GM23338 (cell line): ENCODE data around the gene AS3MT. TPM values are rescaled to one million over a fixed set of nuclear protein-coding genes. Genes with fewer than 3 reads are reported as not detected.
"Not testable (repeated sequence)": the region's sequence is repeated elsewhere in the genome, so short reads cannot be mapped to it uniquely, and the experiment has no call there.

ENCODE experiments used
- ATAC-seq: fragments of 200-7000 bp; cut with Tn5 transposase; 3 replicates; pipeline ENCODE4 v1.9.1; 2020
- DNase-seq: peaks from one replicate; pipeline ENCODE4 v3.0.0-alpha.2; 2015; ENCODE audit warnings: low spot score
- H2AFZ ChIP-seq: fragments of 200-600 bp; sonication (generic); 2 replicates; pipeline ENCODE4 v1.8.0; 2016; ENCODE audit warnings: antibody characterized with exemption, mild to moderate bottlenecking, moderate library complexity
- H3F3A ChIP-seq: fragments of 200-600 bp; sonication (generic); replicated peaks from 2 replicates; pipeline ENCODE4 v1.8.0; 2017; ENCODE audit warnings: antibody characterized with exemption, mixed run types, low read depth
- H3K27ac ChIP-seq: fragments of 200-600 bp; sonication (generic); 2 replicates; pipeline ENCODE4 v1.6.1; 2016; ENCODE audit warnings: low read depth
- H3K27me3 ChIP-seq: fragments of 200-600 bp; sonication (generic); 2 replicates; pipeline ENCODE4 v1.8.0; 2016; ENCODE audit warnings: mild to moderate bottlenecking, mixed run types, moderate library complexity; ENCODE audit not compliant: insufficient read depth
- H3K36me3 ChIP-seq: fragments of 200-600 bp; sonication (generic); 2 replicates; pipeline ENCODE4 v1.8.0; 2016; ENCODE audit warnings: mild to moderate bottlenecking; ENCODE audit not compliant: insufficient read depth
- H3K4me1 ChIP-seq: fragments of 200-600 bp; sonication (generic); 2 replicates; pipeline ENCODE4 v1.8.0; 2016; ENCODE audit warnings: mild to moderate bottlenecking, moderate library complexity; ENCODE audit not compliant: insufficient read depth
- H3K4me2 ChIP-seq: fragments of 200-600 bp; sonication (generic); 2 replicates; pipeline ENCODE4 v1.7.1; 2017; ENCODE audit warnings: mixed run types
- H3K4me3 ChIP-seq: fragments of 200-600 bp; sonication (generic); 2 replicates; pipeline ENCODE4 v1.6.1; 2016; ENCODE audit warnings: mixed run types
- H3K79me2 ChIP-seq: fragments of 200-600 bp; sonication (generic); replicated peaks from 2 replicates; pipeline ENCODE4 v1.8.0; 2017; ENCODE audit warnings: mild to moderate bottlenecking; ENCODE audit not compliant: insufficient read depth
- H3K9me2 ChIP-seq: fragments of 200-600 bp; sonication (generic); 2 replicates; pipeline ENCODE4 v1.8.0; 2017; ENCODE audit not compliant: insufficient read depth
- H4K20me1 ChIP-seq: fragments of 200-600 bp; sonication (generic); replicated peaks from 2 replicates; pipeline ENCODE4 v1.8.0; 2017; ENCODE audit warnings: mild to moderate bottlenecking; ENCODE audit not compliant: insufficient read depth
- H3K27ac Mint-ChIP-seq: 2 replicates; pipeline ENCODE4 v1.8.0; 2020; ENCODE audit warnings: inconsistent platforms, mild to moderate bottlenecking, moderate library complexity, mixed read lengths
- H3K27me3 Mint-ChIP-seq: 3 replicates; pipeline ENCODE4 v1.8.0; 2022; ENCODE audit warnings: low read depth, mild to moderate bottlenecking, moderate library complexity, mixed read lengths, inconsistent platforms; ENCODE audit not compliant: insufficient read depth, poor library complexity
- H3K36me3 Mint-ChIP-seq: 3 replicates; pipeline ENCODE4 v1.8.0; 2021; ENCODE audit warnings: low read depth, mild to moderate bottlenecking, inconsistent platforms, moderate library complexity, mixed read lengths
- H3K4me1 Mint-ChIP-seq: 3 replicates; pipeline ENCODE4 v1.8.0; 2020; ENCODE audit warnings: mild to moderate bottlenecking, inconsistent platforms, mixed read lengths
- H3K4me3 Mint-ChIP-seq: 3 replicates; pipeline ENCODE4 v1.8.0; 2021; ENCODE audit warnings: moderate library complexity, mild to moderate bottlenecking, inconsistent platforms, mixed read lengths
- H3K9me3 Mint-ChIP-seq: 3 replicates; pipeline ENCODE4 v1.8.0; 2020; ENCODE audit warnings: moderate library complexity, mild to moderate bottlenecking, inconsistent platforms, mixed read lengths
- CREB1 ChIP-seq: fragments of 250-450 bp; sonication (Bioruptor Pico); IDR thresholded peaks from 2 replicates; pipeline ENCODE4 v1.5.0; 2020; ENCODE audit warnings: low read depth, mild to moderate bottlenecking, moderate library complexity
- ETS1 ChIP-seq: IDR thresholded peaks from 2 replicates; pipeline ENCODE4 v1.6.1; 2016; ENCODE audit warnings: antibody characterized with exemption
- EZH2 ChIP-seq: fragments of 200-600 bp; sonication (generic); IDR thresholded peaks from one replicate; pipeline ENCODE4 v1.8.0; 2017; ENCODE audit warnings: antibody characterized with exemption, mild to moderate bottlenecking, low read depth; ENCODE audit not compliant: unreplicated experiment
- EZH2phosphoT487 ChIP-seq: fragments of 200-600 bp; sonication (generic); IDR thresholded peaks from one replicate; pipeline ENCODE4 v1.8.1; 2018; ENCODE audit warnings: antibody characterized with exemption; ENCODE audit not compliant: unreplicated experiment
- JUNB ChIP-seq: IDR thresholded peaks from one replicate; pipeline ENCODE4 v1.6.1; 2016; ENCODE audit warnings: antibody characterized with exemption; ENCODE audit not compliant: unreplicated experiment
- NANOG ChIP-seq: IDR thresholded peaks from 2 replicates; pipeline ENCODE4 v1.6.1; 2016; ENCODE audit warnings: antibody characterized with exemption, borderline replicate concordance
- POLR2AphosphoS5 ChIP-seq: IDR thresholded peaks from 2 replicates; pipeline ENCODE4 v1.6.1; 2016; ENCODE audit warnings: antibody characterized with exemption, low read depth
- REST ChIP-seq: IDR thresholded peaks from one replicate; pipeline ENCODE4 v1.6.1; 2018; ENCODE audit warnings: antibody characterized with exemption; ENCODE audit not compliant: unreplicated experiment
- STAT1 ChIP-seq: IDR thresholded peaks from one replicate; pipeline ENCODE4 v1.6.1; 2016; ENCODE audit warnings: antibody characterized with exemption; ENCODE audit not compliant: unreplicated experiment
- ZNF114 ChIP-seq: fragments of 250-450 bp; sonication (Bioruptor Pico); IDR thresholded peaks from 2 replicates; pipeline ENCODE4 v1.5.0; 2020; ENCODE audit warnings: mild to moderate bottlenecking, moderate library complexity
- ZNF331 ChIP-seq: fragments of 250-450 bp; sonication (Bioruptor Pico); IDR thresholded peaks from 2 replicates; pipeline ENCODE4 v1.5.0; 2020; ENCODE audit warnings: low read depth, mild to moderate bottlenecking, moderate library complexity
- polyA plus RNA-seq: library from polyadenylated mRNA; unstranded; fragments of >200 nt; fragmentation: Nextera tagmentation; extraction: Ambion mirVana; gene quantifications from 2 replicates; pipeline ENCODE4 v1.2.1, GENCODE V29; 2016
- total RNA-seq: library from RNA; depleted of rRNA; stranded (reverse); fragments of >200 nt; shearing (Covaris generic); gene quantifications from 2 replicates; pipeline ENCODE4 v1.2.3, GENCODE V29; 2014

Gene AS3MT
- total and polyA plus RNA-seq, 2 experiments from 2014 or later = 6.3 to 8.8 TPM

GRCh38 chr10:102927311-102928010 lies 58.2 kb downstream of the AS3MT start:
- no peak for TF ChIP-seq ETS1
- no peak for TF ChIP-seq REST
- no peak for TF ChIP-seq ZNF331 (CRISPR knock-in tag)
- TF ChIP-seq POLR2AphosphoS5 = no peak
- TF ChIP-seq EZH2 = no peak
- TF ChIP-seq CREB1 = no peak
- TF ChIP-seq STAT1 = no peak
- TF ChIP-seq JUNB = no peak
- no peak for TF ChIP-seq EZH2phosphoT487
- no peak for TF ChIP-seq ZNF114
- no peak for TF ChIP-seq NANOG
- Mint-ChIP-seq H3K27ac (no peak overlapping the region), H3K36me3 (peaks cover 18% of the 10 kb centered on the region), H3K4me3 (no peak overlapping the region), H3K27me3 (no peaks in the 10 kb centered on the region), H3K9me3 (no peaks in the 10 kb centered on the region), H3K4me1 (peaks cover 9% of the 10 kb centered on the region)
- Histone ChIP-seq H3K79me2 (peaks cover 46% of the 10 kb centered on the region), H3K27ac (no peak overlapping the region), H3K9me2 (no peaks in the 10 kb centered on the region), H3K4me3 (no peak overlapping the region), H3K4me2 (no peak overlapping the region), H3K36me3 (no peaks in the 10 kb centered on the region), H2AFZ (no peak overlapping the region), H3K4me1 (peaks cover 1% of the 10 kb centered on the region; the same call in 1 of the 2 replicates), H4K20me1 (no peaks in the 10 kb centered on the region), H3F3A (no peaks in the 10 kb centered on the region), H3K27me3 (no peaks in the 10 kb centered on the region)
- ATAC-seq (no peak), DNase-seq (no peak)

DNA sequence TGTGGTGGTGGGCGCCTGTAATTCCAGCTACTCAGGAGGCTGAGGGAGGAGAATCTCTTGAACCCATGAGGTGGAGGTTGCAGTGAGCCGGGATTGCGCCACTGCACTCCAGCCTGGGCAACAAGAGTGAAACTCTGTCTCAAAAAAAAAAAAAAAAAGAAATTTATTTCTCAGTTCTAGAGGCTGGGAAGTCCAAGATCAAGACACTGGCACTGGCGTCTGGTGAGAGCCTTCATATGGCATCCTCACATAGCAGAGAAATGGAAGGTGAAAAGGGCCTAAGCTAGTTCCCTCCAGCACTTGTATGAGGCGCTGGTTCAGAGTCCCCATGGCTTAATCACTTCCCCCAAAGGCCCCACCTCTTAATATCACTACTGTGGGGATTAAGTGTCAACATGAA lies 59.2 kb downstream of the AS3MT start:
- H3K9me2 ChIP-seq, H3K36me3 ChIP-seq, DNase-seq, H3K27ac Mint-ChIP-seq, H3K27ac ChIP-seq, H3K9me3 Mint-ChIP-seq, H3K4me1 Mint-ChIP-seq, H3K4me3 ChIP-seq, H3K27me3 ChIP-seq, H3K27me3 Mint-ChIP-seq, H3F3A ChIP-seq, H3K4me2 ChIP-seq, H2AFZ ChIP-seq, H3K4me1 ChIP-seq, H4K20me1 ChIP-seq, H3K4me3 Mint-ChIP-seq, ATAC-seq: not testable (repeated sequence)
- H3K36me3 Mint-ChIP-seq = peaks cover 21% of the 10 kb centered on the region
- peaks cover 38% of the 10 kb centered on the region for H3K79me2 ChIP-seq
